ENCODE data around the gene OPRL1. TPM values are rescaled to one million over a fixed set of nuclear protein-coding genes. Genes with fewer than 3 reads are reported as not detected.

OPRL1 gene
- total and polyA plus RNA-seq, 12 donors = 0.19 to 1.3 (median 0.40) TPM

DNA sequence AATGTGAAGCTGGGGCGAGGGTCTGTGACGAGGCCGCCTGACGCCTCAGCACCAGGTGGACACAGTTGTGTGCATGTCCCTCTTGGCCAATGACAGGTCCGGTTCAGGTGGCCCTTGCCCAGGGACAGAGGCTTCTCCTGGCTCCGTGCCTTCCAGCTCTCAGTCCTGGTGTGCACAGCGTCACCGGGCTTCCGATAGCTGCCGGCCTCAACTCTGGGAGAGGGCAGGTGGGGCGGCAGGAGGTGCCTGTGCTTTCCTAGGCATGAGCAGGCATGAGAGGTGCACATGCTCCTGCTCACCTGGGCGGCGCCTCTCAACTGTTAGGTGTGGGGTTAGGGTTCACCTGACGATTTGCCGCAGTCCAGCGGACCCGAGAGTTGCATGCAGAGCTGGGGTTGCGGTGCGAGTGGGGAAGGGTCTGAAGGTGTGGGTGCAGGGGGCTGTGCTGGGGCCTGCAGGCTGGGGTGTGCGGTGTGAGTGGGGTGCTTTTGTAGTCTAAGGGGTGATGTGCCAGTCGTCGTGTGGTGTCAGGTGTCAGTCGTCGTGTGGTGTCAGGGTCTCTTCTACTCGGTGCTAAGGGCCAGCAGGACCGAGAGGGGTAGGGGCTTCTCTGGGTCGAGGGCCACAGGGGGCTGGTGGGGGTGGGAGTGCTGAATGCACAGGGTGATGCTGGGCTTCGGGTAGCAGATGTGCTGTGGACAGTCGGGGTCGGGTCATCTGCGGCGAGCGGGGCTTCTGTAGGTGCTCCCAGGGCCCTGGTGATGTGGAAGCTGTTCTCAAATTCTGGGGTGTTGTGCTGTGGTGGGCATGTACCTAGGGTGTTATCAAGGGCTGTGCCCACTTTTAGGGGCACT lies 26.7 kb upstream of the OPRL1 start:
- TF ChIP-seq, protein P1, sequence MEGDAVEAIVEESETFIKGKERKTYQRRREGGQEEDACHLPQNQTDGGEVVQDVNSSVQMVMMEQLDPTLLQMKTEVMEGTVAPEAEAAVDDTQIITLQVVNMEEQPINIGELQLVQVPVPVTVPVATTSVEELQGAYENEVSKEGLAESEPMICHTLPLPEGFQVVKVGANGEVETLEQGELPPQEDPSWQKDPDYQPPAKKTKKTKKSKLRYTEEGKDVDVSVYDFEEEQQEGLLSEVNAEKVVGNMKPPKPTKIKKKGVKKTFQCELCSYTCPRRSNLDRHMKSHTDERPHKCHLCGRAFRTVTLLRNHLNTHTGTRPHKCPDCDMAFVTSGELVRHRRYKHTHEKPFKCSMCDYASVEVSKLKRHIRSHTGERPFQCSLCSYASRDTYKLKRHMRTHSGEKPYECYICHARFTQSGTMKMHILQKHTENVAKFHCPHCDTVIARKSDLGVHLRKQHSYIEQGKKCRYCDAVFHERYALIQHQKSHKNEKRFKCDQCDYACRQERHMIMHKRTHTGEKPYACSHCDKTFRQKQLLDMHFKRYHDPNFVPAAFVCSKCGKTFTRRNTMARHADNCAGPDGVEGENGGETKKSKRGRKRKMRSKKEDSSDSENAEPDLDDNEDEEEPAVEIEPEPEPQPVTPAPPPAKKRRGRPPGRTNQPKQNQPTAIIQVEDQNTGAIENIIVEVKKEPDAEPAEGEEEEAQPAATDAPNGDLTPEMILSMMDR (IDR thresholded peaks at IDR 0.05) = no peak
- Histone ChIP-seq H3K4me1 (peaks cover 6 to 80% (median 51%) of the 10 kb centered on the region in 9 donors), H3K27ac (peak overlapping the region; percentile 77 to 98 (median 92)), H3K36me3 (peaks cover 0 to 6% (median 0%) of the 10 kb centered on the region in 9 donors), H3K27me3 (peaks cover 6 to 80% (median 40%) of the 10 kb centered on the region in 7 donors), H3K4me3 (peak overlapping the region in 7 of 10 donors; percentile 8 to 75 (median 23)), H3K9me3 (no peaks in the 10 kb centered on the region)
- 74 to 75% methylated on average over 33 of the region's 33 CpGs for WGBS, 2 donors
- ATAC-seq = no peak
- no peak for DNase-seq
- intact Hi-C loops (cut with DNase I) = loop anchor here in 2 of 10 donors (5.0 to 10.0 kb wide), 2 partner anchors 366 to 418 kb away; no protein-coding TSS in a partner anchor

DNA sequence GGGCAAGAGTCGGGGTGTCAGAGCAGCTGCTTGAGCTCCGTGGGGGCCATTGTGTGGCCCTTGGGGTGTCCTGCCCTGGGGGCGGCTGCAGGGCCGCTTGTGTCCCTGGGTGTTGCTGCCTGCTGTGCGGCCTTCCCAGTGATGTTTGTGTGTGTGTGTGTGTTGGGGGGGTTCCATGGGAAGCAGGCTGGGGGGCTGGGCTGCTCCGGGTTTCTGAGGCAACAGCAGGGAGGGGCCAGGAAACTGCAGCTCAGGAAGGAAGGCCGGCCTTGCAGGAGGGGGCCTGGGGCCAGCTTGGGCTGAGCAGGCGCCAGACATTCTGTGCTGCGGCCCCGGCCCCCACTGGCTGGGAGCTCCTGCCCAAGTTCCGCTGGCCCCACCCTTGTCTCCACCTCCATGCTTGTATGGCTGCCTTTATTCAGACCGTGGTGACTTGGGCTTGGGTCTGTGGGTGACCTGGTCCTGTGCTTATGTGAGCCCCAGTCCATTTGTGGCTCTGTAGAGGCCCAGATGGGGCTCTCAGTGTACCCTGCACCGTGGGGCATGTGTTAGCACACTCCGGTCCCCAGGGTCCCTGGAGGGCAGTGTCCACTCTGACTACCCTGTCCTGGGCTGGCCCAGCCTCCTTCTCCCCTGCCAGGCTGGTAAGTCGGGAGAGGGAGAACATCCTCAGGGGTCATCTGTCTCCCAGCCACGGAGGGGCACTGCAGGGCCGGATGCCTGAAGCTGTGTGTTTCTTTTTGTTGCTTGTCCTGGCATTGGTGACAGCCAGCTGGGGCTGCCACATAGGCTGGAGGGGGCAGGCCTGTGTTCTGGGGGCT lies 25.8 kb upstream of the OPRL1 start:
- Histone ChIP-seq H3K27ac (peak overlapping the region; percentile 80 to 98 (median 92)), H3K4me3 (peak overlapping the region in 7 of 10 donors; percentile 7 to 75 (median 34)), H3K36me3 (no peaks in the 10 kb centered on the region), H3K27me3 (peaks cover 0 to 73% (median 33%) of the 10 kb centered on the region in 7 donors), H3K4me1 (peaks cover 6 to 82% (median 52%) of the 10 kb centered on the region in 9 donors), H3K9me3 (no peaks in the 10 kb centered on the region)
- peak; percentile 29 to 55 (median 40) for ATAC-seq
- intact Hi-C loops (cut with DNase I) = loop anchor here in 2 of 10 donors (5.0 to 10.0 kb wide), 2 partner anchors 367 to 419 kb away; no protein-coding TSS in a partner anchor
- WGBS, 2 donors = 31 to 36% methylated on average over 15 to 17 of the region's 17 CpGs
- DNase-seq = peak; percentile 80 to 90
- TF ChIP-seq, protein P1 (IDR thresholded peaks at IDR 0.05) = peak in 2 of 9 donors; percentile 19 to 22

DNA sequence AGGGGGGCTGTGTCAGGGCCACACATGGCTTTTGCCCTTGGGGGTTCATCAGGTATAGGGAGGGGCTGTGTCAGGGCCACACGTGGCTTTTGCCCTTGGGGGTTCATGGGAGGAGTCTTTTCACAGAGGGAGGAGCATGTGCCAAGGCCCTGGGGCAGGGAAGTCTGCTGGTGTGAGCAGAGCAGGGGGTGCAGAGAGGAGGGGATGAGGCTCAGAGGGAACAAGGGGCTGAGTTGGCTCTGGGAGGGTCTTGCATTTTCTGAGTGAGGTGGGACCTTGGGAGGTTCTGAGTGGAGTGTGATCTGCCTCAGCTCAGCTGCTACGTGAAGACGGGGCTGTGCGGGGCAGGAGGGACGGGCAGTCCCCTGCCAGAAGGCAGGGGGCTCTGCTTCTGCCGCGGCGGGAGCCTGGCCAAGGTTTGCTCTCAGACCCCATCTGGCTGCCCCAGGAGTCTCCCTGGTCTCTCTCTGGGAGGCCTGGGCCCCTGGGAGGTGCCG lies 24.4 kb upstream of the OPRL1 start:
- peaks cover 0 to 63% (median 23%) of the 10 kb centered on the region in 7 donors for H3K27me3 ChIP-seq

More for the DNA sequence above, 24.4 kb upstream of the OPRL1 start:
- TF ChIP-seq, protein P1 (IDR thresholded peaks at IDR 0.05) = no peak
- DNase-seq (no peak), ATAC-seq (no peak)
- intact Hi-C loops (cut with DNase I) = loop anchor here in 2 of 10 donors (5.0 to 10.0 kb wide), 2 partner anchors 73 to 421 kb away; partner anchors contain the start of gene PRPF6 (in 1 of the 2)
- peak overlapping the region in 6 of 10 donors; percentile 4 to 47 (median 33) for H3K4me3 ChIP-seq
- H3K36me3 ChIP-seq = no peaks in the 10 kb centered on the region
- peak overlapping the region; percentile 80 to 98 (median 90) for H3K27ac ChIP-seq
- H3K9me3 ChIP-seq = no peaks in the 10 kb centered on the region
- WGBS, 2 donors = 56 to 63% methylated on average over 9 of the region's 9 CpGs
- H3K4me1 ChIP-seq = peaks cover 2 to 73% (median 44%) of the 10 kb centered on the region in 9 donors
